NCI-H1436 treated with DMSO at 0.1 percent for 48 hours (cell line): ENCODE data around the gene COPE.

Experiments
- DNase-seq: peaks from one replicate; lab custom pipeline; 2025; lab: John Stamatoyannopoulos, UW

COPE gene

GRCh38 chr19:18895038-18895823 lies 24.0 kb downstream of the COPE start:
- DNase-seq, result no peak

DNA sequence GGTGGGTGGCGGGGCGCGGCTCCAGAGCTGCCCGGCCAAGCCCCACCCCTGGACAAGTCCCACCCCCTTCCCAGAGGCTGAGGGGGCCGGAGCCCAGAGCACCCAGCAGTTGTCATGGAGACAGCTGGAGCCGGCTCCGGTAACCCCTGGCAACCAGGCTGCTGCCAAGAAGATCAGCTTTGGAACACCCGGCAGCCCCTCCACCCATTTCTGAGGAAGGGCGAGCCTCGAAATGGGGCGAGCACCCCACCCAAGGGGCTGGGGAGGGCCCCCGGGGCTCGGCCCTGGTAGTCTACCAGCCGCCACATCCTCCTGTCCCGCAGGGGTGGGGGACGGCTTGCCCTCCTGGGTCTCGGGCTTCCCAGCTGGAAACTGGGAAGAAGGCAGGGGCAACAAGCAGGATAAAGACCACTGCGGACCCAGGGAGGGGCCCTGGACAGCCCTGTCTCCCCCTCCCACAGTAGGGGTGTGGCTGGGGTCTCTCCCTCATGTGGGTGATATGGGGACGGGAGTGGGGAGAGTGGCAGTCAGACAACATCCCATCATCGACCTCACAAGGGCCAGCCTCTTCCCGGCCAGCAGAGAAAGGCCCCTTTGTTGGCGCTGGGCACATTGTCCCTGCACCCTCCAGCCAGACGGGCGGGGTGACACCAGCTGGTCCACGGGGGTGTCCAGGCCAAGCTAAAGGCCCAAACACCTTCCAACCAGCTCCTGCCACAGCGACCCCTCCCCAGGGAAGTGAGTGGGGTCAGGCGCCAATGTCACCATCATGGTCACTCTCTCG lies 24.7 kb downstream of the COPE start:
- DNase-seq, result no peak

- no peak for DNase-seq
Observed at GRCh38 chr19:18893587-18894253, 25.5 kb downstream of the COPE start.

- no peak for DNase-seq
Observed at GRCh38 chr19:18889949-18890745, 29.0 kb downstream of the COPE start.

DNA sequence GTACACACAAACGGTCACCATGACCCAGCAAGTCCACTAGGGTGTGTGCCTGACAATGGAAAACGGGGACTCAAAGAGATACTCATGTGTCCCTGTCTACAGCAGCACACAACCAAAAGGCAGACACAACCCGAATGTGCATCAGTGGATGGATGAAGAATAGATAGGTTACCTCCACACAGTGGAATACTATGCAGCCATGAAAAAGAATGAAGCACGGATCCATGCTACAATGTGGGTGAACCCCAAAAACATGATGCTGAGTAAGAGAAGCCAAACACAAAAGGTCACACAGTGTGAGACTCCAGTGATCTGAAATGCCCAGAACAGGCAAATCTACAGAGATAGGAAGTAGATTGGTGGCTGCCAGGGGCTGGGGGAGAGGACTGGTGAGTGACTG lies 32.2 kb downstream of the COPE start:
- no peak for DNase-seq

- no peak for DNase-seq
Observed at GRCh38 chr19:18883526-18884304, 35.5 kb downstream of the COPE start.

- DNase-seq, result no peak
Observed at GRCh38 chr19:18881491-18881890, 37.7 kb downstream of the COPE start.

DNA sequence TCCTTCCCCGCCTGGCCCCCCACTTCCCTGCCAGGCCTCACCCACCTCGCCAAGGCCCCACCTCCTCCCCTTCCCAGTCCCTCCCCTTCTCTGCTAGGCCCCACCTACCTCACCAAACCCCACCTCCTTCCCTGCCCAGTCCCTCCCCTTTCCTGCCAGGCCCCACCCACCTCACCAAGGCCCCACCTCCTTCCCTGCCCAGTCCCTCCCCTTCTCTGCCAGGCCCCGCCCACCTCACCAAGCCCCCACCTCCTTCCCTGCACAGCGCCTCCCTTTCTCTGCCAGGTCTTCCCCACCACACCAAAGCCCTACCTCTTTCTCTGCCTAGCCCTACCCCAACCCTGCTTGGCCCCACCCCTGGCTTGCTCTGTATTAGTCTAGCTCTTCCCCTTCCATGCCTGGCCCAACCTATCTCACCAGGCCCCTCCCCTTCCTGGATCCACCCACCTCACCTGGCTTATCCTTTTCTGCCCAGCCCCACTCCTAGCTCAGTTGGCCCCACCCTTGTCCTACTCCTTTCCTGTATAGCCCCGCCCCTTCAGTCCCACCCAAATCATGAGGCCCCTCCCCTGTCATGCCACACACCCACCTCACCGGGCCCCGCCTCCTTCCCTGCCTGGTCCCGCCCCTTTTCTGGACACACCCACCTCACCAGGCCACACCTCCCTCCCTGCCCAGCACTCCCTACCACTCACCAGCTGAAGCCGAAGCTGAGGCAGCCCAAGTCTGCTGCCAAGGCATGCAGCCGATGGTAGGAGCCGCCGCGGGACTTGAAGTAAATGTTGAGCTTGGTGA lies 39.4 kb downstream of the COPE start:
- DNase-seq, result no peak

- DNase-seq, result no peak
Observed at GRCh38 chr19:18878858-18879578, 40.2 kb downstream of the COPE start.

DNA sequence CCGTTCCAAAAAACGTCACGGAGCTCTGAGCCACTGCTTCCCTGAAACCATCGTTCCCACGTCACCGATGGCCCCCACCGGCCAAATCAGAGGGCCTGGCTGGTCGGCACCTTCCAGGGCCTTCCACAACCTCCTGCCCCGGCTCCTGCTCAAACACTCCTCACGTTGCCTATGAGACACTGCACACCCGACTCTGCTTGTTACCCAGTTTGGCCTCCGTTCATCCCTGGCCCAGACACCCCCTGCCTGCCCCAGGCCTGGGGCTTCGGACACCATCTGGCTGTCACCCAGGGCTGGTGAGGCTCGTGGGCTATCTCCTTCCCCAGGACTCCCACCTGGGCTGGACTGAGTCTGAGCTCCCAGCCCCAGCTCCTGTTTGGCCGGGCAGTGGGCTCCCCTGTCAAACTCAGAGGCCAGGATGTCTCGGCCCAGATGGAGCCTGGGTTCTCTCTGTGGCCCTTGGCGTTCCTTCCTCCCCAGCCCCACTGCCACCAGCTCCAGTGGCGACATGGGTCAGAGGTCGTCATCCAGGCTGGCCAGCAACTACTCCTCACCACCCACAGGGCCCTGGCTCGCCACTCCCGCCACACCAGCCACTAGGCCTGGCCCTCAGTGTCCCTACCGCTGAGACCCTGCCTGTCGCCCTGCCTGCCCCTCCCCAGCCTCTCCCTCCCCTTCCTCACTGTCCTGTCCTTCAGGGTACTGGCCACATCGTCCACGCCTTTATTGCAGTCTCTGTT lies 41.0 kb downstream of the COPE start:
- DNase-seq, result no peak

DNA sequence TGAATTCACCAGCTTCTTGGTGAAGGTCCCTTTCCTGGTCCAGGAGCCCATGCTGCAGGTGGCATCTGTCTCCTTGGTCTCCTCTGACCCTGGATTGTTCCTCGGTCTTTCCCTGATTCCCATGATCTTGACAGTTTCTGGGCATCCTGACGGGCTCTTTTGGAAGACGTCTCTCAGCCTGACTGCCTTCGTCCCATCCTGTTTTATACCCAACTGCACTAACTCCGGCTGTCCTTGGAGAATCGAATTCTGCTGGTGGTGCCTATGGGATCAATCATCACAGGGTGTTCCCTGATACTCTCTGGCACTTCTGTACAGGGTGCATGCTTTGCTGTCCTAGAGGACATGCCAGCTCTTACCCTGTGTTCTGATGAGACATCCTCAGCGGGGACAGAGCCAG lies 42.3 kb downstream of the COPE start:
- DNase-seq, result no peak

GRCh38 chr19:18875726-18876125 lies 43.5 kb downstream of the COPE start:
- no peak for DNase-seq

- DNase-seq, result no peak
Observed at GRCh38 chr19:18871543-18871942, 47.6 kb downstream of the COPE start.

- no peak for DNase-seq
Observed at GRCh38 chr19:18870531-18871172, 48.5 kb downstream of the COPE start.

GRCh38 chr19:18869781-18870530 lies 49.2 kb downstream of the COPE start:
- no peak for DNase-seq

DNA sequence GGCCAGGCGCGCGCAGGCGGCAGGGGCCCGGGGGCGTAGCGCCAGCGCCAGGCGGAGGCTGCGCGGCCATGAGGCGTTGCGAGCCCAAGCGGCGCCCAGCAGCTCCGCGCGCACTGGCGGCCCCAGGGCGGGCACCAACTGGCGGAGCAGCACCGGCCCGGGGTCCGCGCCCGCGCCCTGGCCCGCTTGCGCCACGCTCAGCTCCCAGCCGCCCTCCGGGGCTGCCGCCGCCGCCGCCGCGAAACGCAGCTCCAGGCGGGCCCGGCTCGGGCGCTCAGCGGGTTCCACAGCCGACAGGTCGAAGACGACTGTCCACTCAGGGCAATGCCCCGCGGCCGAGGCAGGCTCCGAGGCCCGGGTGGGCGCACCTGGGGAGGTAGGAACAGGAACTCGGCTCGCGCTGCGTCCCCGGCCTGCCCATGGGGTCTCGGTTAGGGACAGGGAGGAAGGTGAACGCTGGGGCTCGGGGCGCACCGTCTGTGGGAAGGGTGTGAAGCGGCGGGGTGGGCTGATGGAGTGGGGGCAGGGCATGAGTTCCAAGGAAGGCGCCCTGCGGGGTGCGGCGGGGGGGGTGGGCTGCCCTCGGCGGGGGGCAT lies 50.1 kb downstream of the COPE start:
- DNase-seq, result no peak

GRCh38 chr19:18868380-18869022 lies 50.7 kb downstream of the COPE start:
- DNase-seq, result no peak
